Measurements from ENCODE around the gene C1QTNF12. TPM values are rescaled to one million over a fixed set of nuclear protein-coding genes. Genes with fewer than 3 reads are reported as not detected.

C1QTNF12 gene
- total RNA-seq, 2 experiments from 2014 or later = 1.2 to 1.4 TPM

GRCh38 chr1:1213345-1214265 lies 32.9 kb downstream of the C1QTNF12 start, which contains the start of gene TNFRSF4:
TSS of gene TNFRSF4 (minus strand) at chr1:1214153. CDS start at chr1:1214127, 26 bp downstream.
- CTCF ChIA-PET = interaction anchor here (0.6 to 1.4 kb wide), 5 partner anchors 17 to 150 kb away, joined by 3 to 5 read pairs (median 3); no protein-coding TSS in a partner anchor
- no peaks in the 10 kb centered on the region for H3K9me3 Mint-ChIP-seq
- H3K4me3 Mint-ChIP-seq = peak within 1 kb of the TSS; percentile 48
- peaks cover 39% of the 10 kb centered on the region for H3K4me1 Mint-ChIP-seq
- peaks cover 14% of the 10 kb centered on the region for H3K36me3 Mint-ChIP-seq (ENCODE audit: low read depth)
- POLR2A ChIA-PET = no interaction called here
- DNase-seq = no peak
- peak within 1 kb of the TSS; percentile 74 for H3K27ac Mint-ChIP-seq
- no peaks in the 10 kb centered on the region for H3K27me3 Mint-ChIP-seq

GRCh38 chr1:1212780-1213344 lies 33.7 kb downstream of the C1QTNF12 start:
- peaks cover 11% of the 10 kb centered on the region for H3K36me3 Mint-ChIP-seq (ENCODE audit: low read depth)
- peaks cover 40% of the 10 kb centered on the region for H3K4me1 Mint-ChIP-seq
- peak overlapping the region; percentile 19 for H3K4me3 Mint-ChIP-seq
- H3K9me3 Mint-ChIP-seq = no peaks in the 10 kb centered on the region
- DNase-seq = peak; percentile 45
- ChIA-PET POLR2A (no interaction called here), CTCF (interaction anchor here (1.0 to 1.4 kb wide), 3 partner anchors 78 to 149 kb away, joined by 3 to 5 read pairs (median 3); no protein-coding TSS in a partner anchor)
- H3K27me3 Mint-ChIP-seq = no peaks in the 10 kb centered on the region
- no peak overlapping the region for H3K27ac Mint-ChIP-seq

- no peak for DNase-seq
- POLR2A ChIA-PET = no interaction called here
- H3K4me1 Mint-ChIP-seq = peaks cover 40% of the 10 kb centered on the region
- H3K27ac Mint-ChIP-seq = peak overlapping the region; percentile 64
- H3K36me3 Mint-ChIP-seq (ENCODE audit: low read depth) = peaks cover 4% of the 10 kb centered on the region
- CTCF ChIA-PET = interaction anchor here (1.0 kb wide), 1 partner anchor 148 kb away, joined by 3 read pairs; no protein-coding TSS in a partner anchor
- peak overlapping the region; percentile 25 for H3K4me3 Mint-ChIP-seq
- H3K9me3 Mint-ChIP-seq = no peaks in the 10 kb centered on the region
- H3K27me3 Mint-ChIP-seq = no peaks in the 10 kb centered on the region
Measured at GRCh38 chr1:1211541-1212441, 34.7 kb downstream of the C1QTNF12 start.

GRCh38 chr1:1210726-1211540 lies 35.6 kb downstream of the C1QTNF12 start:
- Mint-ChIP-seq H3K36me3 (ENCODE audit: low read depth) (no peaks in the 10 kb centered on the region), H3K27me3 (no peaks in the 10 kb centered on the region), H3K27ac (peak overlapping the region; percentile 73), H3K4me1 (peaks cover 38% of the 10 kb centered on the region), H3K9me3 (no peaks in the 10 kb centered on the region), H3K4me3 (no peak overlapping the region)
- ChIA-PET POLR2A (no interaction called here), CTCF (interaction anchor here (1.2 to 1.4 kb wide), 3 partner anchors 8 to 178 kb away, joined by 3 to 4 read pairs (median 3); no protein-coding TSS in a partner anchor)
- DNase-seq = no peak

- Mint-ChIP-seq H3K9me3 (no peaks in the 10 kb centered on the region), H3K36me3 (ENCODE audit: low read depth) (no peaks in the 10 kb centered on the region)
Measured at GRCh38 chr1:1208713-1209433, 37.6 kb downstream of the C1QTNF12 start.

GRCh38 chr1:1207571-1207892 lies 39.0 kb downstream of the C1QTNF12 start:
- ChIA-PET CTCF (interaction anchor here (1.6 kb wide), 1 partner anchor 13 kb away, joined by 3 read pairs; no protein-coding TSS in a partner anchor), POLR2A (no interaction called here)
- DNase-seq = no peak
- Mint-ChIP-seq H3K4me1 (peaks cover 24% of the 10 kb centered on the region), H3K9me3 (no peaks in the 10 kb centered on the region), H3K36me3 (ENCODE audit: low read depth) (no peaks in the 10 kb centered on the region), H3K27ac (peak overlapping the region; percentile 93), H3K27me3 (no peaks in the 10 kb centered on the region), H3K4me3 (no peak overlapping the region)

More at GRCh38 chr1:1208713-1209433, 37.6 kb downstream of the C1QTNF12 start:
- peaks cover 26% of the 10 kb centered on the region for H3K4me1 Mint-ChIP-seq
- H3K4me3 Mint-ChIP-seq = peak overlapping the region; percentile 62
- POLR2A ChIA-PET = no interaction called here
- no peak for DNase-seq
- CTCF ChIA-PET = interaction anchor here (0.6 to 1.5 kb wide), 2 partner anchors 9 to 87 kb away, joined by 3 to 4 read pairs; no protein-coding TSS in a partner anchor
- H3K27ac Mint-ChIP-seq = peak overlapping the region; percentile 93
- no peaks in the 10 kb centered on the region for H3K27me3 Mint-ChIP-seq

- ChIA-PET CTCF (interaction anchor here (1.6 kb wide), 1 partner anchor 13 kb away, joined by 3 read pairs; no protein-coding TSS in a partner anchor), POLR2A (no interaction called here)
- DNase-seq = no peak
- H3K36me3 Mint-ChIP-seq (ENCODE audit: low read depth) = no peaks in the 10 kb centered on the region
- no peaks in the 10 kb centered on the region for H3K9me3 Mint-ChIP-seq
- no peaks in the 10 kb centered on the region for H3K27me3 Mint-ChIP-seq
- peaks cover 22% of the 10 kb centered on the region for H3K4me1 Mint-ChIP-seq
- H3K27ac Mint-ChIP-seq = peak overlapping the region; percentile 72
- peak overlapping the region; percentile 60 for H3K4me3 Mint-ChIP-seq
Measured at GRCh38 chr1:1206966-1207531, 39.5 kb downstream of the C1QTNF12 start.

GRCh38 chr1:1206376-1206965 lies 40.1 kb downstream of the C1QTNF12 start, which contains the start of gene TNFRSF18:
TSS of gene TNFRSF18 (minus strand) at chr1:1206592. CDS start at chr1:1206571, 21 bp downstream.
- ChIA-PET POLR2A (no interaction called here), CTCF (interaction anchor here (0.6 to 1.8 kb wide), 4 partner anchors 9 to 84 kb away, joined by 4 to 6 read pairs (median 6); no protein-coding TSS in a partner anchor)
- Mint-ChIP-seq H3K36me3 (ENCODE audit: low read depth) (no peaks in the 10 kb centered on the region), H3K4me3 (peak within 1 kb of the TSS; percentile 60), H3K4me1 (peaks cover 21% of the 10 kb centered on the region), H3K9me3 (no peaks in the 10 kb centered on the region), H3K27me3 (no peaks in the 10 kb centered on the region), H3K27ac (peak within 1 kb of the TSS; percentile 72)
- DNase-seq = peak; percentile 38

- H3K9me3 Mint-ChIP-seq = no peaks in the 10 kb centered on the region
- POLR2A ChIA-PET = no interaction called here
- no peak for DNase-seq
- no peak overlapping the region for H3K27ac Mint-ChIP-seq
- H3K36me3 Mint-ChIP-seq (ENCODE audit: low read depth) = no peaks in the 10 kb centered on the region
- CTCF ChIA-PET = interaction anchor here (0.6 to 1.8 kb wide), 5 partner anchors 9 to 83 kb away, joined by 3 to 6 read pairs (median 5); no protein-coding TSS in a partner anchor
- H3K4me1 Mint-ChIP-seq = peaks cover 19% of the 10 kb centered on the region
- no peaks in the 10 kb centered on the region for H3K27me3 Mint-ChIP-seq
- peak overlapping the region; percentile 60 for H3K4me3 Mint-ChIP-seq
Measured at GRCh38 chr1:1205769-1206375, 40.6 kb downstream of the C1QTNF12 start.

GRCh38 chr1:1204998-1205768 lies 41.3 kb downstream of the C1QTNF12 start:
- Mint-ChIP-seq H3K36me3 (ENCODE audit: low read depth) (no peaks in the 10 kb centered on the region), H3K4me3 (peak overlapping the region; percentile 54), H3K4me1 (peaks cover 23% of the 10 kb centered on the region), H3K27ac (no peak overlapping the region), H3K27me3 (no peaks in the 10 kb centered on the region), H3K9me3 (no peaks in the 10 kb centered on the region)
- CTCF ChIA-PET = interaction anchor here (1.0 to 1.8 kb wide), 5 partner anchors 9 to 141 kb away, joined by 3 to 6 read pairs (median 5); no protein-coding TSS in a partner anchor
- POLR2A ChIA-PET = no interaction called here
- no peak for DNase-seq
